Measurements from ENCODE around the gene TP53I13.

TP53I13 gene

GRCh38 chr17:29591737-29592608, 23.5 kb downstream of the TP53I13 start:
- DNase-seq (ENCODE audit: low read depth in 1 of 2, low spot score in 1 of 2), result peak; percentile 64 to 74

GRCh38 chr17:29592850-29593551, 24.5 kb downstream of the TP53I13 start, which contains the start of gene ANKRD13B:
TSS of gene ANKRD13B (plus strand) at chr17:29593132. CDS start at chr17:29593622, 490 bp downstream.
- no peak for DNase-seq (ENCODE audit: low read depth in 1 of 2, low spot score in 1 of 2)

GRCh38 chr17:29593591-29594518, 25.4 kb downstream of the TP53I13 start:
- no peak for DNase-seq (ENCODE audit: low read depth in 1 of 2, low spot score in 1 of 2)

GRCh38 chr17:29594519-29595090, 26.1 kb downstream of the TP53I13 start:
- DNase-seq (ENCODE audit: low read depth in 1 of 2, low spot score in 1 of 2), result no peak

- DNase-seq (ENCODE audit: low read depth in 1 of 2, low spot score in 1 of 2), result no peak
Observed at GRCh38 chr17:29595107-29595942, 26.8 kb downstream of the TP53I13 start.

GRCh38 chr17:29595943-29596774, 27.7 kb downstream of the TP53I13 start:
- DNase-seq (ENCODE audit: low read depth in 1 of 2, low spot score in 1 of 2), result no peak

- no peak for DNase-seq (ENCODE audit: low read depth in 1 of 2, low spot score in 1 of 2)
Observed at GRCh38 chr17:29596811-29597210, 28.3 kb downstream of the TP53I13 start.

GRCh38 chr17:29597361-29598172, 29.1 kb downstream of the TP53I13 start:
- no peak for DNase-seq (ENCODE audit: low read depth in 1 of 2, low spot score in 1 of 2)

GRCh38 chr17:29603109-29603674, 34.7 kb downstream of the TP53I13 start:
- no peak for DNase-seq (ENCODE audit: low read depth in 1 of 2, low spot score in 1 of 2)

- no peak for DNase-seq (ENCODE audit: low read depth in 1 of 2, low spot score in 1 of 2)
Observed at GRCh38 chr17:29607557-29608195, 39.2 kb downstream of the TP53I13 start.

- DNase-seq (ENCODE audit: low read depth in 1 of 2, low spot score in 1 of 2), result no peak
Observed at GRCh38 chr17:29608986-29609385, 40.5 kb downstream of the TP53I13 start.

- no peak for DNase-seq (ENCODE audit: low read depth in 1 of 2, low spot score in 1 of 2)
Observed at GRCh38 chr17:29610395-29610794, 41.9 kb downstream of the TP53I13 start.

- DNase-seq (ENCODE audit: low read depth in 1 of 2, low spot score in 1 of 2), result no peak
Observed at GRCh38 chr17:29611351-29612093, 43.0 kb downstream of the TP53I13 start.

GRCh38 chr17:29612094-29612403, 43.5 kb downstream of the TP53I13 start:
- DNase-seq (ENCODE audit: low read depth in 1 of 2, low spot score in 1 of 2), result no peak

GRCh38 chr17:29612404-29613280, 44.1 kb downstream of the TP53I13 start:
- no peak for DNase-seq (ENCODE audit: low read depth in 1 of 2, low spot score in 1 of 2)

- peak; percentile 88 to 93 for DNase-seq (ENCODE audit: low read depth in 1 of 2, low spot score in 1 of 2)
Observed at GRCh38 chr17:29613352-29613837, 44.9 kb downstream of the TP53I13 start.

All from stimulated activated CD4-positive, alpha-beta T cell treated with anti-CD3 and anti-CD28 coated beads, Interleukin-15, amount 100 ng/mL, for 1 hour (primary cell).